ENCODE measurements around the gene GTF2E1.
"Not testable (repeated sequence)": the region's sequence is repeated elsewhere in the genome, so short reads cannot be mapped to it uniquely, and the experiment has no call there.

Gene GTF2E1

DNA sequence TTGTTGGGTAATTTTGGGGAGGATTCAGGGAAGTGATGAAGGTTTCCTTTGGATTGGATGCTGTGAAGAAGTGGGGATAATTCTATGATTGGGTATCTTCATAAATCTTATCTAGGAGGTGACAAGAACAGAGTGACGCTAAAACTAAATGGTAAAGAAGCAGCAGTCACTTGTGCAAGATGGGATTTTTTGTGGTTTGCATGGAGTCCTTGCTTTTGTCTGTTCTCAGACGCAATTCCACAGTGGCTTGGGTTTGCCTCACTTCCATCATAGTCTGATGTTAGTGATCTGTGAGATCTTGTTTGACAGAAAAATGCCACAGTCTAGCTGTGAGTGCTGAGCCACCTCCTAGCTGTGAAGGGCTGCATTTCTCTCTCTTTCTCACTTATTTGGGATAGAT is 26.9 kb downstream of the GTF2E1 start:
- no peak for DNase-seq
- Histone ChIP-seq H3K4me1 (ENCODE audit: control insufficient read depth, insufficient read depth, low read length, poor library complexity, severe bottlenecking) (no peaks in the 10 kb centered on the region), H3K27ac (ENCODE audit: insufficient read depth, low read length, poor library complexity, severe bottlenecking) (no peak overlapping the region), H3K36me3 (ENCODE audit: control insufficient read depth, insufficient read depth, low read length) (no peaks in the 10 kb centered on the region), H3K9me3 (ENCODE audit: control insufficient read depth, low read length) (no peaks in the 10 kb centered on the region), H3K27me3 (replicated peaks; ENCODE audit: control insufficient read depth, insufficient read depth, low read length, poor library complexity, severe bottlenecking) (no peaks in the 10 kb centered on the region), H3K4me3 (ENCODE audit: insufficient read depth, low read depth, low read length, poor library complexity, severe bottlenecking) (no peak overlapping the region)

DNA sequence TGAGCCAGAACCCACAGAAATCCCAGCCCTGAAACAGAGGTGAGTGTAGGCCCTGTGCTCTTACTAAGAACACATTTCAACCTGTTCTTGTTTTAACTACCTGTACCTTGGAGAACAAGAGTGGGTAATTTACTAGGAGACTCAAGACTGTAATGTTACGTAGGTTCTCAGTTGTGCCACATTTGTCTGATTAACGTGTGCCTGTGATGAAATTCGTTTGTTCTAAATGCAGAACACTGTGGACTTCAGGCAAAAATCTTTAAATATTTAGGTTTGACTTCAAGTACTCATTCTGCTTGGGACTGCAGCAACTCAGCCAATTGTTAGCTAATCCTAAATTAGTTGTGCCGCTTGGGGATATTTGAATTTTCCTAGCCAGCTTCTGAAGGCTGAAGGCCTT is 28.3 kb downstream of the GTF2E1 start:
- DNase-seq: no peak
- Histone ChIP-seq H3K36me3 (ENCODE audit: control insufficient read depth, insufficient read depth, low read length) (no peaks in the 10 kb centered on the region), H3K4me3 (ENCODE audit: insufficient read depth, low read depth, low read length, poor library complexity, severe bottlenecking) (no peak overlapping the region), H3K27me3 (replicated peaks; ENCODE audit: control insufficient read depth, insufficient read depth, low read length, poor library complexity, severe bottlenecking) (no peaks in the 10 kb centered on the region), H3K9me3 (ENCODE audit: control insufficient read depth, low read length) (no peaks in the 10 kb centered on the region), H3K4me1 (ENCODE audit: control insufficient read depth, insufficient read depth, low read length, poor library complexity, severe bottlenecking) (no peaks in the 10 kb centered on the region), H3K27ac (ENCODE audit: insufficient read depth, low read length, poor library complexity, severe bottlenecking) (no peak overlapping the region)

- H3K4me1 ChIP-seq (ENCODE audit: control insufficient read depth, insufficient read depth, low read length, poor library complexity, severe bottlenecking): no peaks in the 10 kb centered on the region
- peaks cover 6% of the 10 kb centered on the region for H3K36me3 ChIP-seq (ENCODE audit: control insufficient read depth, insufficient read depth, low read length)
- H3K27me3 ChIP-seq (replicated peaks; ENCODE audit: control insufficient read depth, insufficient read depth, low read length, poor library complexity, severe bottlenecking): no peaks in the 10 kb centered on the region
- no peaks in the 10 kb centered on the region for H3K9me3 ChIP-seq (ENCODE audit: control insufficient read depth, low read length)
- no peak overlapping the region for H3K4me3 ChIP-seq (ENCODE audit: insufficient read depth, low read depth, low read length, poor library complexity, severe bottlenecking)
- DNase-seq: no peak
- no peak overlapping the region for H3K27ac ChIP-seq (ENCODE audit: insufficient read depth, low read length, poor library complexity, severe bottlenecking)
These were observed 29.5 kb downstream of the GTF2E1 start for GRCh38 chr3:120772081-120772480.

GRCh38 chr3:120773932-120774331 is 31.4 kb downstream of the GTF2E1 start:
- no peak for DNase-seq
- Histone ChIP-seq H3K4me3 (ENCODE audit: insufficient read depth, low read depth, low read length, poor library complexity, severe bottlenecking) (no peak overlapping the region), H3K27ac (ENCODE audit: insufficient read depth, low read length, poor library complexity, severe bottlenecking) (no peak overlapping the region), H3K9me3 (ENCODE audit: control insufficient read depth, low read length) (no peaks in the 10 kb centered on the region), H3K27me3 (replicated peaks; ENCODE audit: control insufficient read depth, insufficient read depth, low read length, poor library complexity, severe bottlenecking) (no peaks in the 10 kb centered on the region), H3K36me3 (ENCODE audit: control insufficient read depth, insufficient read depth, low read length) (peaks cover 6% of the 10 kb centered on the region), H3K4me1 (ENCODE audit: control insufficient read depth, insufficient read depth, low read length, poor library complexity, severe bottlenecking) (no peaks in the 10 kb centered on the region)

- Histone ChIP-seq H3K4me1 (ENCODE audit: control insufficient read depth, insufficient read depth, low read length, poor library complexity, severe bottlenecking) (no peaks in the 10 kb centered on the region), H3K27ac (ENCODE audit: insufficient read depth, low read length, poor library complexity, severe bottlenecking) (no peak overlapping the region), H3K9me3 (ENCODE audit: control insufficient read depth, low read length) (no peaks in the 10 kb centered on the region), H3K36me3 (ENCODE audit: control insufficient read depth, insufficient read depth, low read length) (peaks cover 10% of the 10 kb centered on the region), H3K27me3 (replicated peaks; ENCODE audit: control insufficient read depth, insufficient read depth, low read length, poor library complexity, severe bottlenecking) (no peaks in the 10 kb centered on the region), H3K4me3 (ENCODE audit: insufficient read depth, low read depth, low read length, poor library complexity, severe bottlenecking) (no peak overlapping the region)
- DNase-seq: no peak
These were observed 32.9 kb downstream of the GTF2E1 start for GRCh38 chr3:120775411-120775810.

DNA sequence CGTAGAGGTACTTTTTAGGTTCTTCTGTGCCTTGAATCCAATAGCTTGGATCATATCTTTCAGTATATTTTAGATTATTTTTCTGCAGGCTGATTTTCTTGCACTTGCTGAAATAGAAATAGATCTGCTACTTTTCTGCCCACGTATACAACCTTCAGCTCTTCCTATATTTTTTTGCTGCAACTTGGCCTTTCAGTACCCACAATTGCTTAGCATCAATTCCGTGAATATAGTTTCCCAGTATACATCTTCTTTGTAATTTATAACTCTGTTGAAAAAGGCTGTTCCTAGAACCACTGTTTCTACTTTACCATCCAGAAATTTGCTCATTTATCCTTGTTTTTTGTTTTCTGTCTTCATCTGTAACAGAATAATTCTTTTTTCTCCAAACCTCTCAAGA is 36.2 kb downstream of the GTF2E1 start:
- DNase-seq: no peak
- Histone ChIP-seq H3K4me1 (ENCODE audit: control insufficient read depth, insufficient read depth, low read length, poor library complexity, severe bottlenecking) (no peaks in the 10 kb centered on the region), H3K36me3 (ENCODE audit: control insufficient read depth, insufficient read depth, low read length) (peaks cover 17% of the 10 kb centered on the region), H3K9me3 (ENCODE audit: control insufficient read depth, low read length) (no peaks in the 10 kb centered on the region), H3K4me3 (ENCODE audit: insufficient read depth, low read depth, low read length, poor library complexity, severe bottlenecking) (no peak overlapping the region), H3K27ac (ENCODE audit: insufficient read depth, low read length, poor library complexity, severe bottlenecking) (no peak overlapping the region), H3K27me3 (replicated peaks; ENCODE audit: control insufficient read depth, insufficient read depth, low read length, poor library complexity, severe bottlenecking) (no peaks in the 10 kb centered on the region)

- H3K27ac ChIP-seq (ENCODE audit: insufficient read depth, low read length, poor library complexity, severe bottlenecking): no peak overlapping the region
- DNase-seq: no peak
- H3K4me1 ChIP-seq (ENCODE audit: control insufficient read depth, insufficient read depth, low read length, poor library complexity, severe bottlenecking): no peaks in the 10 kb centered on the region
- H3K27me3 ChIP-seq (replicated peaks; ENCODE audit: control insufficient read depth, insufficient read depth, low read length, poor library complexity, severe bottlenecking): no peaks in the 10 kb centered on the region
- peaks cover 17% of the 10 kb centered on the region for H3K36me3 ChIP-seq (ENCODE audit: control insufficient read depth, insufficient read depth, low read length)
- H3K9me3 ChIP-seq (ENCODE audit: control insufficient read depth, low read length): no peaks in the 10 kb centered on the region
- no peak overlapping the region for H3K4me3 ChIP-seq (ENCODE audit: insufficient read depth, low read depth, low read length, poor library complexity, severe bottlenecking)
These were observed 38.4 kb downstream of the GTF2E1 start for GRCh38 chr3:120780977-120781376.

GRCh38 chr3:120785832-120786231 is 43.3 kb downstream of the GTF2E1 start:
- not testable (repeated sequence) for H3K36me3 ChIP-seq (ENCODE audit: control insufficient read depth, insufficient read depth, low read length); H3K27ac ChIP-seq (ENCODE audit: insufficient read depth, low read length, poor library complexity, severe bottlenecking); H3K4me3 ChIP-seq (ENCODE audit: insufficient read depth, low read depth, low read length, poor library complexity, severe bottlenecking); H3K4me1 ChIP-seq (ENCODE audit: control insufficient read depth, insufficient read depth, low read length, poor library complexity, severe bottlenecking); DNase-seq; H3K27me3 ChIP-seq (replicated peaks; ENCODE audit: control insufficient read depth, insufficient read depth, low read length, poor library complexity, severe bottlenecking); H3K9me3 ChIP-seq (ENCODE audit: control insufficient read depth, low read length)

DNA sequence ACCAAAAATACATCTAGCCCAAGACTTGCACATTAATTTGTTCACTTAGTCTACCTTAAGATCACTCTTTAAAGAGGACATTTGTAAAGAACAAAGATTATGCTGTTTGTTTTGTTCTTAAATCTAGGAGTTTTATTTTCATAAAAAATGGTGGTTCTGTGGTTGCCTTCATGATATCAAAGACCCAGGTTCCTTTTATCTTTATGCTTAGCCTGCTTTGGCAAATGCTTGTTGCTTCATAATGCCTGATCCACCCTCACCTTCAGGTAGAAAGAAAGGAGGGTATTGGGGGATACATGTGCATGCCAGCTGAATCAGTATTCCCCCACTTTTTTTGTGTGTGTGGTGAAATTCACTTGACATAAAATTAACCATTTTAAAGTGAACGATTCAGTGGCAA is 48.5 kb downstream of the GTF2E1 start:
- Histone ChIP-seq H3K27ac (ENCODE audit: insufficient read depth, low read length, poor library complexity, severe bottlenecking) (no peak overlapping the region), H3K4me1 (ENCODE audit: control insufficient read depth, insufficient read depth, low read length, poor library complexity, severe bottlenecking) (no peaks in the 10 kb centered on the region), H3K4me3 (ENCODE audit: insufficient read depth, low read depth, low read length, poor library complexity, severe bottlenecking) (no peak overlapping the region), H3K27me3 (replicated peaks; ENCODE audit: control insufficient read depth, insufficient read depth, low read length, poor library complexity, severe bottlenecking) (no peaks in the 10 kb centered on the region), H3K9me3 (ENCODE audit: control insufficient read depth, low read length) (no peaks in the 10 kb centered on the region), H3K36me3 (ENCODE audit: control insufficient read depth, insufficient read depth, low read length) (no peaks in the 10 kb centered on the region)
- no peak for DNase-seq

GRCh38 chr3:120791913-120792312 is 49.4 kb downstream of the GTF2E1 start:
- no peaks in the 10 kb centered on the region for H3K9me3 ChIP-seq (ENCODE audit: control insufficient read depth, low read length)
- H3K4me3 ChIP-seq (ENCODE audit: insufficient read depth, low read depth, low read length, poor library complexity, severe bottlenecking): no peak overlapping the region
- no peaks in the 10 kb centered on the region for H3K27me3 ChIP-seq (replicated peaks; ENCODE audit: control insufficient read depth, insufficient read depth, low read length, poor library complexity, severe bottlenecking)
- H3K36me3 ChIP-seq (ENCODE audit: control insufficient read depth, insufficient read depth, low read length): no peaks in the 10 kb centered on the region
- H3K4me1 ChIP-seq (ENCODE audit: control insufficient read depth, insufficient read depth, low read length, poor library complexity, severe bottlenecking): no peaks in the 10 kb centered on the region
- no peak overlapping the region for H3K27ac ChIP-seq (ENCODE audit: insufficient read depth, low read length, poor library complexity, severe bottlenecking)
- no peak for DNase-seq

DNA sequence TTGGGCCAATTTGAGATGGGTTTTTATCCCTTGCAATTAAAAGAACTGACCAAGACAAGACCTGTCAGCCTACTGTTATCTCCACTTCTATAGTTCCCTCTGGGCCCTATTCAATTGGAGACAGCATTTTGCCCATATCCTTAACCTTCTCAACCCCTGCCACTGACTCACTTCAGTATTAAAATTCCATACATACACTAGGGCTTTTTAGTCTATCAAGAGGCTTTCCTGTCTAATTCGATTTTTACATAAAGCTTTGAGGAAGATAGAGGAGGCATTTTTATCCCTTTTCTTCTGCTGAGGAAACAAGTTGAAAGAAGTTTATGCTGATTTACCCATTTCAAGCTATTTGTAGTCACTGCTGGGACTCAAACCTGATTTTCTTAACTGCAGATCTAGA is 51.1 kb downstream of the GTF2E1 start:
- no peak for DNase-seq
- Histone ChIP-seq H3K4me1 (ENCODE audit: control insufficient read depth, insufficient read depth, low read length, poor library complexity, severe bottlenecking) (no peaks in the 10 kb centered on the region), H3K27ac (ENCODE audit: insufficient read depth, low read length, poor library complexity, severe bottlenecking) (no peak overlapping the region), H3K36me3 (ENCODE audit: control insufficient read depth, insufficient read depth, low read length) (no peaks in the 10 kb centered on the region), H3K4me3 (ENCODE audit: insufficient read depth, low read depth, low read length, poor library complexity, severe bottlenecking) (no peak overlapping the region), H3K9me3 (ENCODE audit: control insufficient read depth, low read length) (no peaks in the 10 kb centered on the region), H3K27me3 (replicated peaks; ENCODE audit: control insufficient read depth, insufficient read depth, low read length, poor library complexity, severe bottlenecking) (no peaks in the 10 kb centered on the region)

Measured in effector memory CD4-positive, alpha-beta T cell (primary cell).